C4-2B (cell line): ENCODE results near the gene LMCD1.

ENCODE experiments used
- CTCF ChIP-seq: fragments of 450-650 bp; conservative IDR thresholded peaks from 2 replicates; pipeline ENCODE4 v1.5.1; 2017; ENCODE audit warnings: mild to moderate bottlenecking
- ZFX ChIP-seq: fragments of 450-650 bp; IDR thresholded peaks from 2 replicates; pipeline ENCODE4 v1.6.1; 2017

- TF ChIP-seq CTCF (peak; percentile 7; the same call in 1 of the 2 replicates), ZFX (no peak)
These were observed 20.2 kb upstream of the LMCD1 start for GRCh38 chr3:8481380-8481779.
